ENCODE data around the gene TMEM184A. TPM values are rescaled to one million over a fixed set of nuclear protein-coding genes. Genes with fewer than 3 reads are reported as not detected.
A peak's percentile ranks its signal among the peaks of the same experiment; 100 is the strongest.

TMEM184A gene
- polyA plus RNA-seq, 2 donors = 80.2 to 187 TPM

- H3K4me3 ChIP-seq (ENCODE audit: low read depth in 1 of 2, low read length in 2 of 2) = no peak overlapping the region
- H3K27me3 ChIP-seq (ENCODE audit: control insufficient read depth in 1 of 2, insufficient read depth in 2 of 2, low read length in 2 of 2) = no peaks in the 10 kb centered on the region
- no peaks in the 10 kb centered on the region for H3K9me3 ChIP-seq (ENCODE audit: control insufficient read depth in 2 of 2, insufficient read depth in 1 of 2, low read depth in 1 of 2, low read length in 1 of 2)
- peaks cover 0 to 7% of the 10 kb centered on the region in 2 donors for H3K4me1 ChIP-seq (ENCODE audit: control insufficient read depth in 2 of 2, insufficient read depth in 2 of 2, low read length in 1 of 2)
- no peaks in the 10 kb centered on the region for H3K36me3 ChIP-seq (ENCODE audit: control insufficient read depth in 2 of 2, insufficient read depth in 2 of 2, low read length in 1 of 2)
- 86 to 87% methylated on average over 14 of the region's 14 CpGs for WGBS, 2 donors
- no peak overlapping the region for H3K27ac ChIP-seq (ENCODE audit: low read depth in 2 of 2, low read length in 1 of 2)
Measured at GRCh38 chr7:1509226-1509625, 46.8 kb downstream of the TMEM184A start.

DNA sequence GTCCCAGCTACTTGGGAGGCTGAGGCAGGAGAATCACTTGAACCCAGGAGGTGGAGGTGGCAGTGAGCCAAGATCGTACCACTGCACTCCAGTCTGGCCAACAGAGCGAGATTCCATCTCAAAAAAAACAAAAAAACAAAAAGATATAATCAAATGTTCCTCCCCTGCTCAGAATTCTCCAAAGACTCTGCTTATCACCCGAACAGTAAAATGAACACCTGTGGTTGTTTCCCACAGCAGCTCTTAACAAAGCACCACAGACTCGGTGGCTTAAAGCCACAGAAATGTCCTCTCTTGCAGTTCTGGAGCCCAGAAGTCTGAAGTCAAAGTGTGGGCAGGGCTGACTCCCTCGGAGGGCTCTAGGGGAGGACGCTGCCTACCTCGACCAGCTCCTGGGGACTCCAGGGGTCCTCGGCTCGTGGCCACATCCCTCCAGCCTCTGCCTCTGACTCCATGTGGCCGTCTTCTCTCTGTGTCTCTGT is 47.7 kb downstream of the TMEM184A start:
- H3K27ac ChIP-seq (ENCODE audit: low read depth in 2 of 2, low read length in 1 of 2) = no peak overlapping the region
- no peak overlapping the region for H3K4me3 ChIP-seq (ENCODE audit: low read depth in 1 of 2, low read length in 2 of 2)
- WGBS, 2 donors = 56 to 73% methylated on average over 10 of the region's 10 CpGs
- H3K4me1 ChIP-seq (ENCODE audit: control insufficient read depth in 2 of 2, insufficient read depth in 2 of 2, low read length in 1 of 2) = peaks cover 4 to 10% of the 10 kb centered on the region in 2 donors
- H3K27me3 ChIP-seq (ENCODE audit: control insufficient read depth in 1 of 2, insufficient read depth in 2 of 2, low read length in 2 of 2) = no peaks in the 10 kb centered on the region
- H3K9me3 ChIP-seq (ENCODE audit: control insufficient read depth in 2 of 2, insufficient read depth in 1 of 2, low read depth in 1 of 2, low read length in 1 of 2) = no peaks in the 10 kb centered on the region
- H3K36me3 ChIP-seq (ENCODE audit: control insufficient read depth in 2 of 2, insufficient read depth in 2 of 2, low read length in 1 of 2) = no peaks in the 10 kb centered on the region

GRCh38 chr7:1505731-1506550 is 50.1 kb downstream of the TMEM184A start:
- Histone ChIP-seq H3K27me3 (ENCODE audit: control insufficient read depth in 1 of 2, insufficient read depth in 2 of 2, low read length in 2 of 2) (no peaks in the 10 kb centered on the region), H3K4me1 (ENCODE audit: control insufficient read depth in 2 of 2, insufficient read depth in 2 of 2, low read length in 1 of 2) (peaks cover 8 to 18% of the 10 kb centered on the region in 2 donors)
- WGBS, 2 donors = 67 to 75% methylated on average over 35 of the region's 35 CpGs

DNA sequence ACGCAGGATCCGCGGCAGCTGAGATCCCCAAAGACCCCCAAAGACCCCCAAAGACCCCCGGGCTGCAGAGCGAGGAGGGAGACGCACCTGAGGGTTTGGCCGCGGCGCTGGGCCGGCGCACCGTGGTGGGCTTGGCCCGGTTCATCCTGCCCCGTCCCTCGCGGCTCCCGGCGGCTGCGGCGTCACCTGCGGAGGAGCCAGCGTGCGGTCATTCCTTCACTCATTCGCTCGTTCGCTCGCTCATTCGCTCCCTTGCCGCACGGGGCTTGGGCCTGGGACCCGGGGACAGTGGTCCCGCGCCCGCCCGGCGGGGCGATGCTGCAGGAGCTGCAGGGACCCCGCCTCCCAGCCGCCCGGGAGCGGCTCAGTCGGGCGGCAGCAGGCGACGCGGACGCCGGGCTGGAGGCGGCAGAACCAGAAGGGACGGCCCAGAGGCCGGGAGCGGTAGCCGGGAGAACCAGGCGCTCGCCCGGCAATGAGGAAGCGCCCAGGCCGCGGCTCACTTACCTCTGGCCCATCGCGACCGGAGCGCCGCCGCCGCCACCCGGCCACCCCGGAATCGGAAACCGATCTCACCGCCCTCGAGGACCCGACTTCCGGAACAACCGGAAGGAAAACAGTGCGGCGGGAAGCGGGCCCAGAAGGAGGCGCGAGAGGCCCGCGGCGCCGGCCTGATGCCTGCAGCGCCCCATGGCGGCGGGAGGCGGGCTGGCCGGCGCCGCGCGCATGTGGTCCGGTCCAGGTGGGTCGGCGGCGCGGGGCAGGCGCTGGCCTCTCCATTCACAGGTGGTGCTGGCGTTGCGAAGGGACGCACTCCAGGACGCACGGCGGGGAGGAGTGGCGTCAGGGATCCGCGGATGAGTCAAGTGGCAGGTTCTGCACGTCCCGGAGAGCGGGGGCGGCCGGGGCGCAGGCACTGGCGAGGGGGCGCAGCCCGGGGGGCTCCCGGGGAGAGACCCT is 51.9 kb downstream of the TMEM184A start, which contains the start of gene INTS1:
INTS1 (minus strand) TSS at position 574 of the 960 bp plus-strand sequence; CDS start at position 145, 429 bp downstream.
- Histone ChIP-seq H3K27ac (ENCODE audit: low read depth in 2 of 2, low read length in 1 of 2) (peak within 1 kb of the TSS; percentile 65 to 78), H3K36me3 (ENCODE audit: control insufficient read depth in 2 of 2, insufficient read depth in 2 of 2, low read length in 1 of 2) (peaks cover 0 to 26% of the 10 kb centered on the region in 2 donors), H3K9me3 (ENCODE audit: control insufficient read depth in 2 of 2, insufficient read depth in 1 of 2, low read depth in 1 of 2, low read length in 1 of 2) (no peaks in the 10 kb centered on the region), H3K27me3 (ENCODE audit: control insufficient read depth in 1 of 2, insufficient read depth in 2 of 2, low read length in 2 of 2) (no peaks in the 10 kb centered on the region), H3K4me3 (ENCODE audit: low read depth in 1 of 2, low read length in 2 of 2) (peak within 1 kb of the TSS; percentile 94 to 95), H3K4me1 (ENCODE audit: control insufficient read depth in 2 of 2, insufficient read depth in 2 of 2, low read length in 1 of 2) (peaks cover 8 to 18% of the 10 kb centered on the region in 2 donors)
- 1% methylated on average over 92 to 118 of the region's 118 CpGs for WGBS, 2 donors

More at GRCh38 chr7:1505731-1506550, 50.1 kb downstream of the TMEM184A start:
- H3K4me3 ChIP-seq (ENCODE audit: low read depth in 1 of 2, low read length in 2 of 2) = no peak overlapping the region
- peaks cover 0 to 11% of the 10 kb centered on the region in 2 donors for H3K36me3 ChIP-seq (ENCODE audit: control insufficient read depth in 2 of 2, insufficient read depth in 2 of 2, low read length in 1 of 2)
- H3K9me3 ChIP-seq (ENCODE audit: control insufficient read depth in 2 of 2, insufficient read depth in 1 of 2, low read depth in 1 of 2, low read length in 1 of 2) = no peaks in the 10 kb centered on the region
- no peak overlapping the region for H3K27ac ChIP-seq (ENCODE audit: low read depth in 2 of 2, low read length in 1 of 2)

DNA sequence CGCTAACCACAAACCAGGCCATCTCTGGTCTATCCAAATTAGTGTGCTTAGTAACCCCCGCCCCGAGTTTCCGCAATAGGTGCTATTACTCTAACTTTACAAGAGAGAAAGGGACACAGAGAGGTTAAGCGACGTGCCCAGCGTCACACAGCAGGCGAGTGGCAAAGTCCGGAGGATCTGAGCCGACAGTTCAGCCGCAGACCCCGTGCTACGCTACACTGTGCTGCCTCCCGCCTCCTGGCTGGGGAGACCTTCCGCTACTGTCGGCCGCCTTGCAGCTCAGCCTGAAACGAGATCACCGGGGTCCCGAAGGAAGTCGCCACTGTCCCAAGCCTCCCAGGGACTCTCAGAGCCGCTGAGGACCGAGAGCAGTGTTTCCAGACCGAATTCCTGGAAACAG is 52.6 kb downstream of the TMEM184A start:
- H3K9me3 ChIP-seq (ENCODE audit: control insufficient read depth in 2 of 2, insufficient read depth in 1 of 2, low read depth in 1 of 2, low read length in 1 of 2) = no peaks in the 10 kb centered on the region
- no peaks in the 10 kb centered on the region for H3K27me3 ChIP-seq (ENCODE audit: control insufficient read depth in 1 of 2, insufficient read depth in 2 of 2, low read length in 2 of 2)
- peaks cover 8 to 18% of the 10 kb centered on the region in 2 donors for H3K4me1 ChIP-seq (ENCODE audit: control insufficient read depth in 2 of 2, insufficient read depth in 2 of 2, low read length in 1 of 2)
- peaks cover 0 to 31% of the 10 kb centered on the region in 2 donors for H3K36me3 ChIP-seq (ENCODE audit: control insufficient read depth in 2 of 2, insufficient read depth in 2 of 2, low read length in 1 of 2)
- WGBS, 2 donors = 22 to 25% methylated on average over 24 of the region's 24 CpGs
- no peak overlapping the region for H3K27ac ChIP-seq (ENCODE audit: low read depth in 2 of 2, low read length in 1 of 2)
- H3K4me3 ChIP-seq (ENCODE audit: low read depth in 1 of 2, low read length in 2 of 2) = peak overlapping the region; percentile 94 to 95

GRCh38 chr7:1502845-1503244 is 53.2 kb downstream of the TMEM184A start:
- H3K4me1 ChIP-seq (ENCODE audit: control insufficient read depth in 2 of 2, insufficient read depth in 2 of 2, low read length in 1 of 2) = peaks cover 8 to 18% of the 10 kb centered on the region in 2 donors
- H3K27me3 ChIP-seq (ENCODE audit: control insufficient read depth in 1 of 2, insufficient read depth in 2 of 2, low read length in 2 of 2) = no peaks in the 10 kb centered on the region
- WGBS, 2 donors = 88 to 90% methylated on average over 20 of the region's 20 CpGs
- no peak overlapping the region for H3K27ac ChIP-seq (ENCODE audit: low read depth in 2 of 2, low read length in 1 of 2)
- H3K4me3 ChIP-seq (ENCODE audit: low read depth in 1 of 2, low read length in 2 of 2) = peak overlapping the region; percentile 94 to 95
- peaks cover 4 to 35% of the 10 kb centered on the region in 2 donors for H3K36me3 ChIP-seq (ENCODE audit: control insufficient read depth in 2 of 2, insufficient read depth in 2 of 2, low read length in 1 of 2)
- no peaks in the 10 kb centered on the region for H3K9me3 ChIP-seq (ENCODE audit: control insufficient read depth in 2 of 2, insufficient read depth in 1 of 2, low read depth in 1 of 2, low read length in 1 of 2)

DNA sequence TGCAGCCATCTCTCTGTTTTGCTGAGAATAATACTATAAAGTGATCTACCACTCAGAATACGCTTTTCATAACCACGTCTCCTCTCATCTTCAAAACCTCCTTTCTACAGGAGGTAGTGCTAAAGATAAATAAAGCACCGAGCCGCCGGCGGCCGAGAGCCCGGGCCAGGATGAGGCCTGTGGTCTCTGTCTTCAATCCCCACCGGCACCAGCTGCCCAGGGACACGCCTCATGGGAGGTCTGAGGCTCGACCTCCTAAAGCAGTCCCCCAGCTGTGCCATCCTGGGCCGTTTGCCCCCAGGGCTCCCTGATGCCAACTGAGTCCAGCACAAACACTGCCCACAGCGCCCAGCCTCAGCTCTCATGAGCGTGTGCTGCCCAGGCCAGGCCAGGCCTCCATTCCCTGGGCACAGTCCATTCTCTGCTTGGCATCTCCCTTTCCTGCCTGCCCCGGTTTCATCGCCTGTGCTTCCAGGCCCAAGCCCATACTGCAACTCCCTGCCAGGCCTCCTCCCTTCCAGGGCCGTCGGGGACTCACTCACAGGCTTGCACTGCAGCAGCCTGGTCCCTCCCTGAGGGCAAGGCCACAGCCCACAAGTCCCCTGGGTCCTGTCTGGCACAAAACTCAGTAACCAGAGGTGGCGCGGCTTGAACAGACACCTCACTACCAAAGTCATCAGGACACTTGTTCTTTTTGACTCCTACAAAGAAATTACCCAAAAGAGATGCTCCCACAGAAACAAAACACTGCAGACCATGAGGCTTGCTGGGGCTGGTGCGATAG is 54.3 kb downstream of the TMEM184A start:
- H3K4me1 ChIP-seq (ENCODE audit: control insufficient read depth in 2 of 2, insufficient read depth in 2 of 2, low read length in 1 of 2) = peaks cover 8 to 18% of the 10 kb centered on the region in 2 donors
- no peak overlapping the region for H3K27ac ChIP-seq (ENCODE audit: low read depth in 2 of 2, low read length in 1 of 2)
- H3K27me3 ChIP-seq (ENCODE audit: control insufficient read depth in 1 of 2, insufficient read depth in 2 of 2, low read length in 2 of 2) = no peaks in the 10 kb centered on the region
- no peak overlapping the region for H3K4me3 ChIP-seq (ENCODE audit: low read depth in 1 of 2, low read length in 2 of 2)
- 89 to 92% methylated on average over 21 of the region's 21 CpGs for WGBS, 2 donors
- no peaks in the 10 kb centered on the region for H3K9me3 ChIP-seq (ENCODE audit: control insufficient read depth in 2 of 2, insufficient read depth in 1 of 2, low read depth in 1 of 2, low read length in 1 of 2)
- H3K36me3 ChIP-seq (ENCODE audit: control insufficient read depth in 2 of 2, insufficient read depth in 2 of 2, low read length in 1 of 2) = peaks cover 9 to 47% of the 10 kb centered on the region in 2 donors

GRCh38 chr7:1500064-1500807 is 55.8 kb downstream of the TMEM184A start:
- Histone ChIP-seq H3K27ac (ENCODE audit: low read depth in 2 of 2, low read length in 1 of 2) (no peak overlapping the region), H3K4me3 (ENCODE audit: low read depth in 1 of 2, low read length in 2 of 2) (no peak overlapping the region), H3K4me1 (ENCODE audit: control insufficient read depth in 2 of 2, insufficient read depth in 2 of 2, low read length in 1 of 2) (peaks cover 8 to 13% of the 10 kb centered on the region in 2 donors), H3K9me3 (ENCODE audit: control insufficient read depth in 2 of 2, insufficient read depth in 1 of 2, low read depth in 1 of 2, low read length in 1 of 2) (no peaks in the 10 kb centered on the region), H3K27me3 (ENCODE audit: control insufficient read depth in 1 of 2, insufficient read depth in 2 of 2, low read length in 2 of 2) (no peaks in the 10 kb centered on the region), H3K36me3 (ENCODE audit: control insufficient read depth in 2 of 2, insufficient read depth in 2 of 2, low read length in 1 of 2) (peaks cover 9 to 60% of the 10 kb centered on the region in 2 donors)
- 93 to 94% methylated on average over 34 of the region's 34 CpGs for WGBS, 2 donors

All from esophagus (tissue), 2 donors.